K562 (cell line): ENCODE data around the gene HBP1. TPM values are rescaled to one million over a fixed set of nuclear protein-coding genes. Genes with fewer than 3 reads are reported as not detected.

Source experiments
- ATAC-seq: fragments of 200-7000 bp; cut with Tn5 transposase; 3 replicates; pipeline ENCODE4 v1.9.1; 2020; ENCODE audit warnings: moderate library complexity
- BruUV-seq: library from RNA; stranded (reverse); fragments of 400-500 nt; replicated peaks from 2 replicates; lab custom pipeline; 2021; lab: Mats Ljungman, UMichigan
- CTCF ChIA-PET: fragments of 300-600 bp; formaldehyde crosslinking; extraction: SDS; loops from one replicate; lab custom pipeline; 2021; ENCODE audit warnings: low intra/inter-chr PET ratio; lab: Yijun Ruan, JAX
- POLR2A ChIA-PET: fragments of 300-600, 350-650 bp; sonication (Branson Sonifier 250); formaldehyde crosslinking; extraction: SDS; loops from one replicate; lab custom pipeline; 2021; ENCODE audit warnings: antibody characterized with exemption, inconsistent platforms; lab: Yijun Ruan, JAX
- DNase-seq, 4 experiments: peaks; one replicate each; pipeline versions ENCODE4 v3.0.0 to v3.0.0-alpha.2; 2011 to 2018; ENCODE audit warnings: low spot score in 3 of 4, mixed read lengths in 3 of 4; ENCODE audit errors: extremely low read depth in 1 of 4
- FAIRE-seq: peaks from 2 replicates; lab custom pipeline; 2011; peaks lifted over from hg19 to GRCh38; lab: Jason Lieb, UNC
- H2AFZ ChIP-seq: 2 replicates; pipeline ENCODE4 v1.6.0; 2011; ENCODE audit warnings: low read depth, low read length, control low read depth, inconsistent platforms
- H3K27ac ChIP-seq: fragments of 200-600 bp; 3 replicates; pipeline ENCODE4 v1.8.0; 2011; ENCODE audit warnings: low read depth, mild to moderate bottlenecking, control low read depth, inconsistent platforms, low read length, moderate library complexity, mixed read lengths; ENCODE audit errors: extremely low read depth
- H3K27me3 ChIP-seq, 2 experiments: fragments of 300-600 bp in 1 of 2; 2 replicates in 1 of 2; 3 replicates in 1 of 2; pipeline versions ENCODE4 v1.6.0 to v1.8.0; 2011; ENCODE audit warnings: inconsistent platforms in 2 of 2, low read length in 2 of 2, mild to moderate bottlenecking in 1 of 2, mixed read lengths in 1 of 2, moderate library complexity in 1 of 2; ENCODE audit not compliant: control insufficient read depth in 2 of 2, insufficient read depth in 2 of 2
- H3K36me3 ChIP-seq: fragments of 300-600 bp; 3 replicates; pipeline ENCODE4 v1.8.0; 2011; ENCODE audit warnings: mild to moderate bottlenecking, low read length, inconsistent platforms; ENCODE audit not compliant: control insufficient read depth, insufficient read depth
- H3K4me1 ChIP-seq, 2 experiments: fragments of 200-600 bp in 1 of 2; replicated peaks in 1 of 2; 2 replicates in 1 of 2; 3 replicates in 1 of 2; pipeline versions ENCODE4 v1.5.1 to v1.8.0; 2011; ENCODE audit warnings: inconsistent platforms in 2 of 2, low read length in 2 of 2, mild to moderate bottlenecking in 1 of 2, mixed read lengths in 1 of 2, moderate library complexity in 1 of 2; ENCODE audit not compliant: control insufficient read depth in 2 of 2, insufficient read depth in 2 of 2
- H3K4me2 ChIP-seq: 2 replicates; pipeline ENCODE4 v1.6.1; 2011; ENCODE audit warnings: low read length, control low read depth, inconsistent platforms, mixed read lengths; ENCODE audit not compliant: insufficient read depth
- H3K4me3 ChIP-seq: fragments of 200-600 bp; sonication (generic), shearing (Covaris generic); 2 replicates; pipeline ENCODE4 v1.5.1; 2016; ENCODE audit warnings: control low read depth, inconsistent platforms
- H3K79me2 ChIP-seq: fragments of 200-600 bp; 3 replicates; pipeline ENCODE4 v1.8.0; 2011; ENCODE audit warnings: low read length, inconsistent platforms; ENCODE audit not compliant: control insufficient read depth, insufficient read depth
- H3K9ac ChIP-seq, 2 experiments: 2 replicates each; pipeline versions ENCODE4 v1.6.0 to v1.6.1; 2011; ENCODE audit warnings: low read depth in 2 of 2, low read length in 2 of 2, control low read depth in 1 of 2, inconsistent platforms in 1 of 2, mild to moderate bottlenecking in 1 of 2, mixed read lengths in 1 of 2; ENCODE audit not compliant: insufficient read depth in 1 of 2
- H3K9me1 ChIP-seq: one replicate; pipeline ENCODE4 v1.6.0; 2011; ENCODE audit warnings: inconsistent platforms, mild to moderate bottlenecking, low read length, moderate library complexity; ENCODE audit not compliant: control insufficient read depth, insufficient read depth
- H3K9me3 ChIP-seq: replicated peaks from 2 replicates; pipeline ENCODE4 v1.5.1; 2011; ENCODE audit warnings: low read depth, low read length, inconsistent platforms; ENCODE audit not compliant: control insufficient read depth, insufficient read depth
- H4K20me1 ChIP-seq: replicated peaks from 2 replicates; pipeline ENCODE4 v1.6.1; 2011; ENCODE audit warnings: low read length, inconsistent platforms, mixed read lengths; ENCODE audit not compliant: control insufficient read depth, insufficient read depth
- E2F8 ChIP-seq: fragments of 450-650 bp; IDR thresholded peaks from 2 replicates; pipeline ENCODE4 v1.7.1; 2018; ENCODE audit warnings: mild to moderate bottlenecking, low read depth; ENCODE audit not compliant: partially characterized antibody
- HBP1 ChIP-seq: fragments of 450-650 bp; formaldehyde crosslinking; IDR thresholded peaks from 2 replicates; pipeline ENCODE4 v1.4.0; 2022; ENCODE audit warnings: missing genetic modification characterization
- HLTF ChIP-seq: fragments of 450-650 bp; IDR thresholded peaks from 2 replicates; pipeline ENCODE4 v1.6.1; 2016
- HMBOX1 ChIP-seq: sonication (generic); IDR thresholded peaks from 2 replicates; pipeline ENCODE4 v1.6.1; 2016
- KAT8 ChIP-seq: fragments of 450-650 bp; IDR thresholded peaks from 2 replicates; pipeline ENCODE4 v1.6.1; 2016; ENCODE audit warnings: low read depth, mild to moderate bottlenecking
- NR3C1 ChIP-seq: sonication (generic); formaldehyde crosslinking; IDR thresholded peaks from 2 replicates; pipeline ENCODE4 v1.8.1; 2022; ENCODE audit warnings: missing genetic modification reagents
- SMAD4 ChIP-seq: fragments of 250-450 bp; sonication (Bioruptor Pico); conservative IDR thresholded peaks from 2 replicates; pipeline ENCODE4 v1.8.0; 2021; ENCODE audit warnings: inconsistent platforms, mild to moderate bottlenecking, moderate library complexity
- TRIM24 ChIP-seq, 2 experiments: fragments of 450-650 bp; IDR thresholded peaks; 2 replicates each; pipeline ENCODE4 v1.6.1; 2016
- TRIM28 ChIP-seq: fragments of 450-650 bp; IDR thresholded peaks from 2 replicates; pipeline ENCODE4 v1.6.1; 2017
- U2AF2 ChIP-seq: fragments of 200-400 bp; formaldehyde crosslinking; optimal IDR thresholded peaks from 2 replicates; pipeline ENCODE3; 2017; ENCODE audit warnings: low read depth, mild to moderate bottlenecking, low read length
- ZMIZ1 ChIP-seq, 2 experiments: fragments of 150-350 bp in 1 of 2; IDR thresholded peaks; 2 replicates each; pipeline ENCODE4 v1.6.1; 2012 to 2016; ENCODE audit warnings: low read depth in 2 of 2, low read length in 2 of 2, mild to moderate bottlenecking in 1 of 2, moderate library complexity in 1 of 2
- ZNF280A ChIP-seq: fragments of 450-650 bp; IDR thresholded peaks from 2 replicates; pipeline ENCODE4 v1.6.1; 2018; ENCODE audit warnings: mild to moderate bottlenecking, low read depth; ENCODE audit not compliant: partially characterized antibody
- in situ Hi-C: fragments of 300-500 bp; cut with MboI; formaldehyde crosslinking; loops from 4 replicates; pipeline ENCODE4 v1.15.0; 2018; ENCODE audit warnings: inconsistent platforms, mixed read lengths
- intact Hi-C: fragments of 100-400 bp; cut with micrococcal nuclease; formaldehyde crosslinking; loops from 2 replicates; pipeline ENCODE4 v1.14.2; 2022
- polyA plus RNA-seq, 8 experiments: library from polyadenylated mRNA; depleted of rRNA in 4 of 8; stranded (reverse) in 5 of 8; unstranded in 3 of 8; fragments of >200 nt; fragmentation: Nextera tagmentation in 2 of 8; fragmentation: Illumina TruSeq in 1 of 8; extraction: Ambion mirVana in 2 of 8; extraction: Trizol in 1 of 8; gene quantifications; 2 replicates each; pipeline versions ENCODE4 v1.2.1 to v1.2.3, GENCODE V29; 2011 to 2014; ENCODE audit warnings: inconsistent platforms in 1 of 8, missing spikeins in 1 of 8
- total RNA-seq, 7 experiments: library from RNA; depleted of rRNA in 6 of 7; stranded (reverse); fragments of >200 nt in 6 of 7; fragmentation: Illumina TruSeq in 2 of 7; extraction: Trizol in 2 of 7; gene quantifications; 2 replicates each; pipeline versions ENCODE4 v1.2.1 to v1.2.3, GENCODE V29; 2011 to 2021; ENCODE audit warnings: low replicate concordance in 1 of 7

HBP1 gene
- total and polyA plus RNA-seq, 9 of the 15 experiments (the other 6 are each of a cell fraction or from before 2014, with no cell fraction given), result 18.7 to 59.9 (median 27.0) TPM

GRCh38 chr7:107213945-107214344 is 45.1 kb downstream of the HBP1 start:
- H3K9me1 ChIP-seq, result no peaks in the 10 kb centered on the region
- ChIA-PET CTCF (no interaction called here), POLR2A (interaction anchor here (0.6 to 1.4 kb wide), 4 partner anchors 11 to 34 kb away, joined by 3 to 5 read pairs (median 4); no protein-coding TSS in a partner anchor)
- H3K4me2 ChIP-seq, result no peak overlapping the region
- DNase-seq (no peak), FAIRE-seq (no peak), ATAC-seq (no peak)
- peaks cover 17% of the 10 kb centered on the region; the same call in 2 of the 3 replicates for H3K36me3 ChIP-seq
- no peak overlapping the region for H3K9ac ChIP-seq
- H2AFZ ChIP-seq, result no peak overlapping the region
- no peaks in the 10 kb centered on the region for H4K20me1 ChIP-seq
- no TSS peak for BruUV-seq
- H3K27ac ChIP-seq, result no peak overlapping the region
- intact Hi-C loops, result no loop called here
- H3K27me3 ChIP-seq, result no peaks in the 10 kb centered on the region
- in situ Hi-C loops, result loop anchor here (25.0 kb wide), 1 partner anchor 923 kb away; the partner anchor contains the start of gene LAMB4
- TF ChIP-seq HLTF (0 out of 2 replicates have a peak, but pooled peaks have one; percentile 73), TRIM28 (peak; percentile 58; the same call in 1 of the 2 replicates), E2F8 (no peak), NR3C1 (no peak), SMAD4 (CRISPR knock-in tag) (no peak), ZNF280A (peak; percentile 31), HBP1 (CRISPR knock-in tag) (no peak), TRIM24 (IDR thresholded peaks at IDR 0.05) (peak in 1 of 2 experiments; percentile 48; a peak in 1 of 4 replicates), HMBOX1 (no peak), KAT8 (no peak), U2AF2 (no peak), ZMIZ1 (IDR thresholded peaks at IDR 0.05; ENCODE audit: low read depth in 2 of 2, low read length in 2 of 2) (no peak)
- peaks cover 10% of the 10 kb centered on the region; the same call in 1 of the 2 replicates for H3K9me3 ChIP-seq
- no peak overlapping the region for H3K4me3 ChIP-seq
- H3K79me2 ChIP-seq, result no peaks in the 10 kb centered on the region
- no peaks in the 10 kb centered on the region for H3K4me1 ChIP-seq
